CD4-positive, alpha-beta T cell treated with Interleukin-2 at 100 ng/mL for 4 hours (primary cell): ENCODE data around the gene CHN1.

Experiments
- DNase-seq: peaks from one replicate; pipeline ENCODE4 v3.0.0-alpha.2; 2020; ENCODE audit warnings: low spot score

The CHN1 gene

GRCh38 chr2:174971868-174972781 is 33.1 kb downstream of the CHN1 start:
- DNase-seq = no peak

- DNase-seq = no peak
Observed at GRCh38 chr2:174970092-174970491, 35.1 kb downstream of the CHN1 start.

- no peak for DNase-seq
Observed at GRCh38 chr2:174969091-174969734, 36.0 kb downstream of the CHN1 start.

- DNase-seq = no peak
Observed at GRCh38 chr2:174967691-174968260, 37.4 kb downstream of the CHN1 start.

GRCh38 chr2:174967086-174967485 is 38.1 kb downstream of the CHN1 start:
- DNase-seq = no peak

GRCh38 chr2:174965992-174966744 is 39.0 kb downstream of the CHN1 start:
- DNase-seq = no peak

GRCh38 chr2:174965551-174965950 is 39.6 kb downstream of the CHN1 start:
- no peak for DNase-seq

GRCh38 chr2:174964404-174964803 is 40.8 kb downstream of the CHN1 start:
- no peak for DNase-seq

GRCh38 chr2:174963437-174964400 is 41.5 kb downstream of the CHN1 start:
- DNase-seq = no peak

- no peak for DNase-seq
Observed at GRCh38 chr2:174959787-174960186, 45.4 kb downstream of the CHN1 start.

- no peak for DNase-seq
Observed at GRCh38 chr2:174957050-174957449, 48.1 kb downstream of the CHN1 start.

GRCh38 chr2:174952607-174953006 is 52.6 kb downstream of the CHN1 start:
- no peak for DNase-seq

GRCh38 chr2:174951745-174952144 is 53.4 kb downstream of the CHN1 start:
- DNase-seq = no peak

- DNase-seq = no peak
Observed at GRCh38 chr2:174949988-174950687, 55.0 kb downstream of the CHN1 start.

- no peak for DNase-seq
Observed at GRCh38 chr2:174945601-174946260, 59.5 kb downstream of the CHN1 start.

GRCh38 chr2:174939046-174939445 is 66.1 kb downstream of the CHN1 start:
- no peak for DNase-seq

- DNase-seq = no peak
Observed at GRCh38 chr2:174931724-174932123, 73.5 kb downstream of the CHN1 start.

GRCh38 chr2:174929786-174930185 is 75.4 kb downstream of the CHN1 start:
- DNase-seq = no peak

- DNase-seq = no peak
Observed at GRCh38 chr2:174925046-174925784, 80.0 kb downstream of the CHN1 start.
